Esophagus squamous epithelium (tissue), 5 donors: ENCODE measurements around the gene MSANTD3. TPM values are rescaled to one million over a fixed set of nuclear protein-coding genes. Genes with fewer than 3 reads are reported as not detected.
A peak's percentile ranks its signal among the peaks of the same experiment; 100 is the strongest.

Source experiments
- DNase-seq: peaks from one replicate; lab custom pipeline; 2025; lab: John Stamatoyannopoulos, UW
- H3K27ac ChIP-seq, 4 donors: fragments of 200-600 bp; sonication (generic); one replicate each; pipeline ENCODE4 v1.5.1; 2016 to 2019; ENCODE audit warnings: mild to moderate bottlenecking in 1 of 4
- H3K27me3 ChIP-seq, 4 donors: fragments of 200-600 bp; sonication (generic); 1 replicate in 3 of 4; 2 replicates in 1 of 4; pipeline versions ENCODE4 v1.5.1 to v1.6.0; 2017 to 2021; ENCODE audit warnings: antibody characterized with exemption in 1 of 4
- H3K36me3 ChIP-seq, 3 donors: fragments of 200-600 bp; sonication (generic); one replicate each; pipeline ENCODE4 v1.5.1; 2016 to 2019
- H3K4me1 ChIP-seq, 3 donors: fragments of 200-600 bp; sonication (generic); one replicate each; pipeline ENCODE4 v1.5.1; 2017 to 2019
- H3K4me3 ChIP-seq, 4 donors: fragments of 200-600 bp; sonication (generic); 1 replicate in 3 of 4; 2 replicates in 1 of 4; pipeline ENCODE4 v1.5.1; 2016 to 2019; ENCODE audit warnings: mild to moderate bottlenecking in 2 of 4, moderate library complexity in 1 of 4
- H3K9me3 ChIP-seq, 3 donors: fragments of 200-600 bp; sonication (generic); one replicate each; pipeline ENCODE4 v1.5.1; 2016 to 2019
- CTCF ChIP-seq, 6 experiments: fragments of 450-650 bp in 4 of 6; fragments of 200-600 bp in 2 of 6; sonication (generic) in 2 of 6; IDR thresholded peaks; one replicate each; pipeline ENCODE4 v1.5.1; 2016 to 2019; ENCODE audit warnings: antibody characterized with exemption in 6 of 6, mild to moderate bottlenecking in 4 of 6, moderate library complexity in 4 of 6
- POLR2A ChIP-seq, 4 donors: fragments of 450-650 bp; IDR thresholded peaks; one replicate each; pipeline ENCODE4 v1.6.1; 2017; ENCODE audit warnings: antibody characterized with exemption in 4 of 4, mild to moderate bottlenecking in 4 of 4, moderate library complexity in 3 of 4
- WGBS, 2 donors: methylation state at CpG; one replicate each; pipeline ENCODE4 v1.1.5; 2018; 5-methylcytosine and 5-hydroxymethylcytosine counted together
- intact Hi-C: fragments of 100-400 bp; cut with DNase I; formaldehyde crosslinking; loops from one replicate; pipeline ENCODE4 v1.15.0; 2022
- total RNA-seq, 4 donors: library from RNA; depleted of rRNA; stranded (reverse); fragments of >200 nt; gene quantifications; one replicate each; pipeline ENCODE4 v1.1.0, GENCODE V29; 2016
- donor health status: DM: yes; HTN: yes; CAD: no.

The MSANTD3 gene
- total RNA-seq, 4 donors from 2014 or later = 14.9 to 24.2 (median 18.1) TPM

GRCh38 chr9:100474082-100474923 is 47.4 kb downstream of the MSANTD3 start:
- no peak for DNase-seq
- Histone ChIP-seq H3K4me1 (peaks cover 7 to 17% (median 9%) of the 10 kb centered on the region in 3 donors), H3K9me3 (no peaks in the 10 kb centered on the region), H3K4me3 (peak overlapping the region; percentile 49 to 67 (median 56)), H3K36me3 (no peaks in the 10 kb centered on the region), H3K27ac (no peak overlapping the region), H3K27me3 (peaks cover 0 to 28% (median 0%) of the 10 kb centered on the region in 4 donors)
- 42% methylated on average over 19 to 24 of the region's 26 CpGs for WGBS, 2 donors
- no peak for TF ChIP-seq POLR2A (IDR thresholded peaks at IDR 0.05)
- TF ChIP-seq CTCF (IDR thresholded peaks at IDR 0.05) = no peak
- intact Hi-C loops = no loop called here

- 92 to 95% methylated on average over 4 of the region's 4 CpGs for WGBS, 2 donors
- DNase-seq = no peak
- H3K36me3 ChIP-seq = no peaks in the 10 kb centered on the region
- TF ChIP-seq POLR2A (IDR thresholded peaks at IDR 0.05) = no peak
- no peak for TF ChIP-seq CTCF (IDR thresholded peaks at IDR 0.05)
- H3K4me3 ChIP-seq = no peak overlapping the region
- no peak overlapping the region for H3K27ac ChIP-seq
- no peaks in the 10 kb centered on the region for H3K9me3 ChIP-seq
- H3K27me3 ChIP-seq = peaks cover 0 to 28% (median 0%) of the 10 kb centered on the region in 4 donors
- intact Hi-C loops = no loop called here
- peaks cover 7 to 17% (median 9%) of the 10 kb centered on the region in 3 donors for H3K4me1 ChIP-seq
Measured at GRCh38 chr9:100474924-100475276, 48.0 kb downstream of the MSANTD3 start.

DNA sequence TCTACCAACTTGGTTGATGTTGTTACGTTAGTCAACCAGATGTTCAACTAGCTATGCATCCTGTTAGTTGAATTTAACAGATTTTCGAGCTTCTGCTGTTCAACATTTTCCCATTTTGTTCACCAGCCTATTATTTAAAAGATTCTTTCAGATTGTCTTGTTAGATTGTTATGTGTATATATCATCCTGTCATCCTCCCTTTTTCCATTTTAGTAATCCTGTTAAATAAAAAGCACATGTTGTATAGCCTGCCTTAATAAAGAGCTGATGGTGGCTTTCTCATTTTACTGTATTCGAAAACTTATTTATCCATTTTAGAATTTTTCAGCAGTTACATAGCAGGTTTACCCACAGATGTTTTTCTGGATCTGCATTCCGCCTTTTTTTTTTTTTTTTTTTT is 50.3 kb downstream of the MSANTD3 start:
- intact Hi-C loops = no loop called here
- 83 to 92% methylated on average over 4 of the region's 4 CpGs for WGBS, 2 donors
- Histone ChIP-seq H3K4me3 (no peak overlapping the region), H3K9me3 (no peaks in the 10 kb centered on the region), H3K4me1 (peaks cover 7 to 17% (median 9%) of the 10 kb centered on the region in 3 donors), H3K27ac (no peak overlapping the region), H3K36me3 (no peaks in the 10 kb centered on the region), H3K27me3 (peaks cover 0 to 28% (median 0%) of the 10 kb centered on the region in 4 donors)
- DNase-seq = no peak
- no peak for TF ChIP-seq CTCF (IDR thresholded peaks at IDR 0.05)
- no peak for TF ChIP-seq POLR2A (IDR thresholded peaks at IDR 0.05)

GRCh38 chr9:100478192-100478591 is 51.2 kb downstream of the MSANTD3 start:
- WGBS, 2 donors = 81 to 88% methylated on average over 6 of the region's 6 CpGs
- H3K27me3 ChIP-seq = peaks cover 0 to 20% (median 0%) of the 10 kb centered on the region in 4 donors

More at GRCh38 chr9:100478192-100478591, 51.2 kb downstream of the MSANTD3 start:
- intact Hi-C loops = no loop called here
- TF ChIP-seq CTCF (IDR thresholded peaks at IDR 0.05) = no peak
- Histone ChIP-seq H3K4me3 (no peak overlapping the region), H3K36me3 (no peaks in the 10 kb centered on the region), H3K9me3 (no peaks in the 10 kb centered on the region), H3K4me1 (peaks cover 7 to 11% (median 9%) of the 10 kb centered on the region in 3 donors), H3K27ac (no peak overlapping the region)
- no peak for DNase-seq
